Endodermal cell (in vitro differentiated cells): Measurements from ENCODE around the gene ODAM. TPM values are rescaled to one million over a fixed set of nuclear protein-coding genes. Genes with fewer than 3 reads are reported as not detected.

Experiments
- DNase-seq: peaks from one replicate; pipeline ENCODE4 v3.0.0-alpha.2; 2017
- H3K27ac ChIP-seq: 2 replicates; pipeline ENCODE4 v1.5.1; 2013; ENCODE audit warnings: mild to moderate bottlenecking, low read depth, low read length, moderate library complexity
- H3K27me3 ChIP-seq: 2 replicates; pipeline ENCODE4 v1.6.1; 2013; ENCODE audit warnings: mild to moderate bottlenecking, low read length, moderate library complexity; ENCODE audit not compliant: insufficient read depth, control insufficient read depth, poor library complexity, severe bottlenecking
- H3K36me3 ChIP-seq: 2 replicates; pipeline ENCODE4 v1.7.0; 2013; ENCODE audit warnings: mild to moderate bottlenecking, low read length, moderate library complexity; ENCODE audit not compliant: control insufficient read depth, insufficient read depth
- H3K4me1 ChIP-seq: one replicate; pipeline ENCODE4 v1.7.0; 2013; ENCODE audit warnings: low read length; ENCODE audit not compliant: control insufficient read depth, insufficient read depth
- H3K4me3 ChIP-seq: 2 replicates; pipeline ENCODE4 v1.5.1; 2013; ENCODE audit warnings: mild to moderate bottlenecking, low read length, moderate library complexity
- H3K9ac ChIP-seq: 2 replicates; pipeline ENCODE4 v1.6.1; 2013; ENCODE audit warnings: mild to moderate bottlenecking, low read length, moderate library complexity; ENCODE audit not compliant: poor library complexity, severe bottlenecking; ENCODE audit errors: extremely low read depth
- H3K9me3 ChIP-seq: 2 replicates; pipeline ENCODE4 v1.6.1; 2013; ENCODE audit warnings: mild to moderate bottlenecking, low read length, moderate library complexity; ENCODE audit not compliant: control insufficient read depth
- H3K27ac Mint-ChIP-seq: 2 replicates; pipeline ENCODE4 v1.8.0; 2020; ENCODE audit warnings: mixed read lengths
- H3K27me3 Mint-ChIP-seq: 2 replicates; pipeline ENCODE4 v1.8.0; 2021; ENCODE audit warnings: mild to moderate bottlenecking, mixed read lengths; ENCODE audit not compliant: insufficient read depth
- H3K36me3 Mint-ChIP-seq: 2 replicates; pipeline ENCODE4 v1.8.0; 2020; ENCODE audit warnings: low read depth, mixed read lengths
- H3K4me1 Mint-ChIP-seq: 2 replicates; pipeline ENCODE4 v1.8.0; 2020; ENCODE audit warnings: mixed read lengths
- H3K4me3 Mint-ChIP-seq: 2 replicates; pipeline ENCODE4 v1.8.0; 2020; ENCODE audit warnings: mild to moderate bottlenecking, moderate library complexity, mixed read lengths
- H3K9me3 Mint-ChIP-seq: 2 replicates; pipeline ENCODE4 v1.8.0; 2020; ENCODE audit warnings: mild to moderate bottlenecking, mixed read lengths
- CTCF ChIP-seq: fragments of 200-600 bp; sonication (generic); conservative IDR thresholded peaks from 2 replicates; pipeline ENCODE4 v1.5.0; 2021; ENCODE audit warnings: antibody characterized with exemption, mild to moderate bottlenecking
- WGBS, 2 experiments: methylation state at CpG; one replicate each; pipeline versions ENCODE4 v1.1.5 to v1.1.7; 2013; ENCODE audit warnings: missing lambda C conversion rate in 2 of 2, mixed read lengths in 1 of 2; ENCODE audit not compliant: insufficient coverage in 1 of 2, insufficient read length in 1 of 2; 5-methylcytosine and 5-hydroxymethylcytosine counted together
- total RNA-seq, 2 donors: library from RNA; stranded (reverse); fragmentation: NEBNext Ultra II Directional in 1 of 2; extraction: Animal tissue kit (Norgen Biotek cat#: 25700) in 1 of 2; gene quantifications; 2 replicates in 1 of 2; 3 replicates in 1 of 2; pipeline ENCODE4 v1.2.1, GENCODE V29; 2021

The ODAM gene
- total RNA-seq, 2 donors from 2014 or later = not detected

- DNase-seq = no peak
Measured at GRCh38 chr4:70178075-70178660, 17.4 kb upstream of the ODAM start.

GRCh38 chr4:70179811-70180210 lies 15.7 kb upstream of the ODAM start:
- peaks cover 5% of the 10 kb centered on the region for H3K4me1 Mint-ChIP-seq
- H3K27ac ChIP-seq = no peak overlapping the region
- no peak overlapping the region for H3K9ac ChIP-seq
- H3K4me1 ChIP-seq = no peaks in the 10 kb centered on the region
- no peak overlapping the region for H3K4me3 Mint-ChIP-seq
- H3K4me3 ChIP-seq = no peak overlapping the region
- H3K36me3 Mint-ChIP-seq = no peaks in the 10 kb centered on the region
- H3K9me3 Mint-ChIP-seq = no peaks in the 10 kb centered on the region
- 89 to 92% methylated on average over 1 of the region's 2 CpGs for WGBS, 2 experiments
- no peak for TF ChIP-seq CTCF
- no peaks in the 10 kb centered on the region for H3K36me3 ChIP-seq
- no peaks in the 10 kb centered on the region for H3K27me3 Mint-ChIP-seq
- no peak for DNase-seq
- no peaks in the 10 kb centered on the region for H3K27me3 ChIP-seq
- H3K27ac Mint-ChIP-seq = no peak overlapping the region
- no peaks in the 10 kb centered on the region for H3K9me3 ChIP-seq

More at GRCh38 chr4:70178075-70178660, 17.4 kb upstream of the ODAM start:
- no peaks in the 10 kb centered on the region for H3K27me3 Mint-ChIP-seq
- no peak overlapping the region for H3K9ac ChIP-seq
- H3K9me3 ChIP-seq = no peaks in the 10 kb centered on the region
- H3K27ac ChIP-seq = no peak overlapping the region
- H3K36me3 ChIP-seq = no peaks in the 10 kb centered on the region
- no peaks in the 10 kb centered on the region for H3K36me3 Mint-ChIP-seq
- H3K4me1 ChIP-seq = no peaks in the 10 kb centered on the region
- H3K9me3 Mint-ChIP-seq = no peaks in the 10 kb centered on the region
- 53 to 76% methylated on average over 3 to 4 of the region's 5 CpGs for WGBS, 2 experiments
- H3K4me1 Mint-ChIP-seq = peaks cover 5% of the 10 kb centered on the region
- no peak overlapping the region for H3K27ac Mint-ChIP-seq
- TF ChIP-seq CTCF = no peak
- no peak overlapping the region for H3K4me3 ChIP-seq
- H3K4me3 Mint-ChIP-seq = no peak overlapping the region
- no peaks in the 10 kb centered on the region for H3K27me3 ChIP-seq

- H3K4me1 ChIP-seq = no peaks in the 10 kb centered on the region
- Mint-ChIP-seq H3K27ac (no peak overlapping the region), H3K27me3 (no peaks in the 10 kb centered on the region), H3K9me3 (no peaks in the 10 kb centered on the region), H3K36me3 (no peaks in the 10 kb centered on the region), H3K4me3 (no peak overlapping the region), H3K4me1 (peaks cover 5% of the 10 kb centered on the region)
- no peak overlapping the region for H3K9ac ChIP-seq
- H3K27me3 ChIP-seq = no peaks in the 10 kb centered on the region
- no peak for TF ChIP-seq CTCF
- no peak overlapping the region for H3K4me3 ChIP-seq
- H3K27ac ChIP-seq = no peak overlapping the region
- H3K36me3 ChIP-seq = no peaks in the 10 kb centered on the region
- no peak for DNase-seq
- no peaks in the 10 kb centered on the region for H3K9me3 ChIP-seq
- WGBS, 2 experiments = 67% methylated on average over 1 of the region's 1 CpG; no CpG with 5 or more reads in 1 of the 2 experiments
Measured at GRCh38 chr4:70181864-70182263, 13.7 kb upstream of the ODAM start.
